Sigmoid colon (tissue), 7 donors: ENCODE data around the gene ANKRD6. TPM values are rescaled to one million over a fixed set of nuclear protein-coding genes. Genes with fewer than 3 reads are reported as not detected.

Experiments
- DNase-seq: peaks from one replicate; pipeline ENCODE4 v3.0.0-alpha.2; 2019
- H3K27ac ChIP-seq, 4 donors: fragments of 200-600 bp; sonication (generic); one replicate each; pipeline ENCODE4 v1.5.1; 2016 to 2019; ENCODE audit warnings: mild to moderate bottlenecking in 1 of 4
- H3K27me3 ChIP-seq, 3 donors: fragments of 200-600 bp; sonication (generic); one replicate each; pipeline ENCODE4 v1.5.1; 2019; ENCODE audit warnings: mild to moderate bottlenecking in 1 of 3
- H3K36me3 ChIP-seq, 4 donors: fragments of 200-600 bp; sonication (generic); one replicate each; pipeline ENCODE4 v1.5.1; 2016 to 2019
- H3K4me1 ChIP-seq, 4 donors: fragments of 200-600 bp; sonication (generic); one replicate each; pipeline ENCODE4 v1.5.1; 2017 to 2019
- H3K4me3 ChIP-seq, 4 donors: fragments of 200-600 bp; sonication (generic); one replicate each; pipeline ENCODE4 v1.5.1; 2017 to 2019; ENCODE audit warnings: mild to moderate bottlenecking in 2 of 4, moderate library complexity in 1 of 4
- H3K9me3 ChIP-seq, 4 donors: fragments of 200-600 bp in 3 of 4; sonication (generic) in 3 of 4; one replicate each; pipeline versions ENCODE4 v1.5.1 to v1.6.1; 2013 to 2019
- CTCF ChIP-seq, 4 experiments: fragments of 450-650 bp in 3 of 4; fragments of 200-600 bp in 1 of 4; IDR thresholded peaks; one replicate each; pipeline ENCODE4 v1.5.1; 2016 to 2019; ENCODE audit warnings: antibody characterized with exemption in 4 of 4, mild to moderate bottlenecking in 3 of 4, moderate library complexity in 2 of 4
- EP300 ChIP-seq, 4 donors: sonication (generic); formaldehyde crosslinking; IDR thresholded peaks; one replicate each; pipeline ENCODE4 v1.6.1; 2017; ENCODE audit warnings: antibody characterized with exemption in 4 of 4
- POLR2A ChIP-seq, 2 donors: fragments of 450-650 bp; IDR thresholded peaks; one replicate each; pipeline ENCODE4 v1.6.1; 2016; ENCODE audit warnings: antibody characterized with exemption in 2 of 2, mild to moderate bottlenecking in 2 of 2, moderate library complexity in 2 of 2
- POLR2AphosphoS5 ChIP-seq, 4 donors: sonication (generic); formaldehyde crosslinking; IDR thresholded peaks; one replicate each; pipeline ENCODE4 v1.6.1; 2017; ENCODE audit warnings: antibody characterized with exemption in 4 of 4
- WGBS, 2 donors: extraction: QIAGEN DNeasy Blood & Tissue Kit; methylation state at CpG; one replicate each; pipeline ENCODE4 v1.1.7; 2013; 5-methylcytosine and 5-hydroxymethylcytosine counted together
- intact Hi-C: fragments of 100-400 bp; cut with DNase I; formaldehyde crosslinking; loops from one replicate; pipeline ENCODE4 v1.15.1; 2023
- polyA plus RNA-seq, 3 donors: library from polyadenylated mRNA; stranded (reverse); fragments of 200-250 nt; gene quantifications; one replicate each; pipeline ENCODE4 v1.2.3, GENCODE V29; 2013
- total RNA-seq, 4 donors: library from RNA; depleted of rRNA; stranded (reverse); fragments of >200 nt; gene quantifications; one replicate each; pipeline ENCODE4 v1.1.0, GENCODE V29; 2016
- donor health status: healthy with polysubstance abuse.
- donor health status: Bipolar disorder and iron deficiency.
- donor health status: healthy.

ANKRD6 gene
- total and polyA plus RNA-seq, 7 donors, result 1.7 to 21.6 (median 8.0) TPM

DNA sequence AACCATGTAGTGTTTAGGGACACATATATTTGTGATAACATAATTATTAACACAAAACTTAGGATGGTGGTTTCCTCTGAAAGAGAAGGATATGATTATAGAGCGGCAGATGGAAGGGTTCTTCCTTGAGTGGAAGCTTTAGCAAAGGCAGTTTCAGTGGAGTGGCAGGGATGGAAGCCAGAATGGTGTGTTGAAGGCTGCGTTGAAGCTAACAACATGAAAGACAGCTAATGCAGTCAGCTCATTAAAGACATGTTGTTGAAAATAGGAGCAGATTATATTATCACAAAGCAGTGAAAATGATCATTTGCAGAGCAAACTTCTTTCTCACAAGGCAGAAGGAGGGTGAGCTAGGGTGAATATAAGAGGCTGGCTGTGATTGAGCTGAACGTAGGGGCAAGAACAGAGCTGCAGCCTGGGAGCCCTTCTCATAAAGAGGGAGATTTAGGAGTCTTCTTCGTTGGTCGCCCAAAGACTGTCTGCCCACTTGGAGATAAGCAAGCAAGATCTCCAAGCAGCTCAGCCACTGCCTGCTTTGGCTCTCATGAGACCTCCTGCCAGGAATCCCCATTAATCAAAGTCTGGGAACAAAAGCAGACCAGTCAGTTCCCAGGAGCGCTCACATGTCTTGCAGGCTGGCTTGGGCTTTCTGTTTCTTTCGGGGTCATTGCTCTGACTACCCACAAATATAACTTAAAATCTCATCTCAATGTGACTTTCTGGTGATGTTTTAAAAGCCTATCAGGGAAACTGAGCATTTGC lies 2.6 kb upstream of the ANKRD6 start:
- TF ChIP-seq POLR2AphosphoS5 (IDR thresholded peaks at IDR 0.05), result no peak
- no peak for TF ChIP-seq CTCF (IDR thresholded peaks at IDR 0.05)
- TF ChIP-seq POLR2A (IDR thresholded peaks at IDR 0.05), result no peak
- no peak for TF ChIP-seq EP300 (IDR thresholded peaks at IDR 0.05)
- no peak for DNase-seq
- intact Hi-C loops, result loop anchor here (5.0 to 10.0 kb wide), 2 partner anchors 58 to 394 kb away; partner anchors contain the start of gene CASP8AP2
- Histone ChIP-seq H3K36me3 (no peaks in the 10 kb centered on the region), H3K4me3 (no peak overlapping the region), H3K4me1 (peaks cover 0 to 24% (median 10%) of the 10 kb centered on the region in 4 donors), H3K27ac (no peak overlapping the region), H3K9me3 (no peaks in the 10 kb centered on the region), H3K27me3 (no peaks in the 10 kb centered on the region)
- WGBS, 2 donors, result 65 to 67% methylated on average over 7 of the region's 7 CpGs

- WGBS, 2 donors, result 2 to 6% methylated on average over 80 of the region's 80 CpGs
- DNase-seq, result no peak
- no peaks in the 10 kb centered on the region for H3K36me3 ChIP-seq
- intact Hi-C loops, result loop anchor here (1.0 to 10.0 kb wide), 3 partner anchors 61 to 391 kb away; partner anchors contain the start of gene CASP8AP2
- no peaks in the 10 kb centered on the region for H3K27me3 ChIP-seq
- H3K4me1 ChIP-seq, result peaks cover 0 to 27% (median 10%) of the 10 kb centered on the region in 4 donors
- TF ChIP-seq POLR2A (IDR thresholded peaks at IDR 0.05), result no peak
- no peak for TF ChIP-seq POLR2AphosphoS5 (IDR thresholded peaks at IDR 0.05)
- TF ChIP-seq EP300 (IDR thresholded peaks at IDR 0.05), result no peak
- TF ChIP-seq CTCF (IDR thresholded peaks at IDR 0.05), result no peak
- H3K9me3 ChIP-seq, result no peaks in the 10 kb centered on the region
- H3K4me3 ChIP-seq, result peak overlapping the region; percentile 90 to 99 (median 92)
- peak overlapping the region in 2 of 4 donors; percentile 49 to 62 for H3K27ac ChIP-seq
Observed at GRCh38 chr6:89433252-89434149, 549 bp downstream of the ANKRD6 start.

- Histone ChIP-seq H3K36me3 (no peaks in the 10 kb centered on the region), H3K9me3 (no peaks in the 10 kb centered on the region), H3K27ac (no peak overlapping the region), H3K4me1 (peaks cover 0 to 27% (median 10%) of the 10 kb centered on the region in 4 donors), H3K27me3 (no peaks in the 10 kb centered on the region), H3K4me3 (peak overlapping the region in 2 of 4 donors; percentile 94 to 99)
- intact Hi-C loops, result loop anchor here (5.0 to 10.0 kb wide), 2 partner anchors 62 to 391 kb away; partner anchors contain the start of gene CASP8AP2
- 77 to 86% methylated on average over 3 of the region's 3 CpGs for WGBS, 2 donors
- no peak for DNase-seq
- no peak for TF ChIP-seq POLR2AphosphoS5 (IDR thresholded peaks at IDR 0.05)
- no peak for TF ChIP-seq POLR2A (IDR thresholded peaks at IDR 0.05)
- no peak for TF ChIP-seq CTCF (IDR thresholded peaks at IDR 0.05)
- TF ChIP-seq EP300 (IDR thresholded peaks at IDR 0.05), result no peak
Observed at GRCh38 chr6:89434150-89434499, 1.2 kb downstream of the ANKRD6 start.

DNA sequence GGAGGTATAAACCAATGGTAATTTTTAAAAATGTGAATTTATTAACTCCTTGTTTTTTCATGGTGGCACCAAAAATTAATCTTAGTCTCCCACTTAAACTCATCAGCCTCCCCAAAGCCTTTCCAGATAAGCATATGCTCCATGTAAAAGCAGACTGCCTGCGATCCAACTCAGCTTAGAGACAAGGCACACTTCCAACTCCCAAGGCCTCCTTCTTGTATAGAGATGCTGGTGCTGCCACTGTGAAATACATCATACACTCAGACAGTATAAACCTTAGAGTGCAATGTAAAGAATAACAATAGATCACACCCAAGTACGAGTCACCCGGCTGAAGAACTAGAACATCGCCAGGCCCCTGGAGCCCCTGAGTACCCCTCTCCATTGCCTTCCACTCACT lies 2.0 kb downstream of the ANKRD6 start:
- Histone ChIP-seq H3K27ac (no peak overlapping the region), H3K4me3 (no peak overlapping the region), H3K27me3 (no peaks in the 10 kb centered on the region), H3K36me3 (no peaks in the 10 kb centered on the region), H3K9me3 (no peaks in the 10 kb centered on the region), H3K4me1 (peaks cover 0 to 27% (median 10%) of the 10 kb centered on the region in 4 donors)
- TF ChIP-seq CTCF (IDR thresholded peaks at IDR 0.05), result no peak
- TF ChIP-seq EP300 (IDR thresholded peaks at IDR 0.05), result no peak
- TF ChIP-seq POLR2A (IDR thresholded peaks at IDR 0.05), result no peak
- TF ChIP-seq POLR2AphosphoS5 (IDR thresholded peaks at IDR 0.05), result no peak
- intact Hi-C loops, result loop anchor here (5.0 to 10.0 kb wide), 2 partner anchors 63 to 390 kb away; partner anchors contain the start of gene CASP8AP2
- 75 to 81% methylated on average over 4 of the region's 4 CpGs for WGBS, 2 donors
- no peak for DNase-seq
